Stomach smooth muscle (tissue), 2 donors: ENCODE measurements around the gene ASTN2.

Source experiments
- H3K27ac ChIP-seq: one replicate; pipeline ENCODE4 v1.7.0; 2013; ENCODE audit warnings: mild to moderate bottlenecking, low read length, inconsistent platforms
- H3K27me3 ChIP-seq, 2 donors: one replicate each; pipeline ENCODE4 v1.7.0; 2013; ENCODE audit warnings: low read length in 2 of 2; ENCODE audit not compliant: insufficient read depth in 2 of 2, control insufficient read depth in 1 of 2
- H3K36me3 ChIP-seq, 2 donors: one replicate each; pipeline ENCODE4 v1.7.0; 2013; ENCODE audit warnings: low read length in 2 of 2; ENCODE audit not compliant: control insufficient read depth in 2 of 2, insufficient read depth in 2 of 2
- H3K4me1 ChIP-seq: one replicate; pipeline ENCODE4 v1.7.0; 2013; ENCODE audit warnings: low read length; ENCODE audit not compliant: control insufficient read depth, insufficient read depth
- H3K4me3 ChIP-seq, 2 donors: one replicate each; pipeline ENCODE4 v1.7.0; 2013; ENCODE audit warnings: low read length in 2 of 2
- H3K9ac ChIP-seq, 2 donors: one replicate each; pipeline ENCODE4 v1.7.0; 2013; ENCODE audit warnings: low read length in 2 of 2, mild to moderate bottlenecking in 1 of 2
- H3K9me3 ChIP-seq, 2 donors: one replicate each; pipeline ENCODE4 v1.7.0; 2013; ENCODE audit warnings: low read length in 2 of 2; ENCODE audit not compliant: control insufficient read depth in 2 of 2
- donor health status: healthy.
- donor health status: Pancreatic carcinoma.

ASTN2 gene

DNA sequence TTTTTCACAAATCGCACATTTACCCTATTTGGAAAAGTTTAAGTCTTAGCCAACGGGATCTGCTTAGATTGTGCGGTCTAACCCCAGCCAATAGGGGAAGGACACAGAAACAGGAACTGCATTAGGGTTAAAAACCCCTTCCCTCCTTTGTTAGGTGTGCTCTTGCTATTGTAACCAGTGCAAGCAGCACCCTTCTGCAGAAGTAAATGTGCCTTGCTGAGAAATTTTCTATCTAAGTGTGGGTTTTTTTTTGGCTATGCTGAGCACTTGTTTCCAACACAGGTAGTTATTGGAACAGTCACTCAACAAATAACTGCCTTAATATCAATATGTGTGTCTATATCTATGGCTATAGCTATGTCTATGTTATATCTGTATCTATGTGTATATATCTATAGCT, 537.8 kb downstream of the ASTN2 start:
- Histone ChIP-seq H3K27me3 (peaks cover 0 to 2% of the 10 kb centered on the region in 2 donors), H3K9me3 (peaks cover 10 to 14% of the 10 kb centered on the region in 2 donors), H3K27ac (no peak overlapping the region), H3K36me3 (no peaks in the 10 kb centered on the region), H3K9ac (no peak overlapping the region), H3K4me1 (no peaks in the 10 kb centered on the region), H3K4me3 (no peak overlapping the region)

DNA sequence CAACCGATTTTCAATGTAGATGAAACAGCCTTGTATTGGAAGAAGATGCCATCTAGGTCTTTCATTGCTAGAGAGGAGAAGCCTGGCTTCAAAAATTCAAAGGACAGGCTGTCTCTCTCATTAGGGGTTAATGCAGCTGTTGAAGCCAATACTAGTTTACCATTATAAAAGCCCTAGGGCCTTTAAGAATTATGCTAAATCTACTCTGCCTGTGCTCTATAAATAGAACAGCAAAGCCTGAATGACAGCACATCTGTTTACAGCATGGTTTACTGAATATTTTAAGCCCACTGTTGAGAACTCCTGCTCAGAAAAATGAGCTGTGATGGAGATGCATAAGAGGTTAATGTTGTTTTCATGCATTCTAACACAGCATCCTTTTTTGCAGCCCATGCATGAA, 539.3 kb downstream of the ASTN2 start:
- Histone ChIP-seq H3K27ac (no peak overlapping the region), H3K9ac (no peak overlapping the region), H3K36me3 (no peaks in the 10 kb centered on the region), H3K27me3 (peaks cover 0 to 2% of the 10 kb centered on the region in 2 donors), H3K4me1 (no peaks in the 10 kb centered on the region), H3K9me3 (peaks cover 10 to 14% of the 10 kb centered on the region in 2 donors), H3K4me3 (no peak overlapping the region)

DNA sequence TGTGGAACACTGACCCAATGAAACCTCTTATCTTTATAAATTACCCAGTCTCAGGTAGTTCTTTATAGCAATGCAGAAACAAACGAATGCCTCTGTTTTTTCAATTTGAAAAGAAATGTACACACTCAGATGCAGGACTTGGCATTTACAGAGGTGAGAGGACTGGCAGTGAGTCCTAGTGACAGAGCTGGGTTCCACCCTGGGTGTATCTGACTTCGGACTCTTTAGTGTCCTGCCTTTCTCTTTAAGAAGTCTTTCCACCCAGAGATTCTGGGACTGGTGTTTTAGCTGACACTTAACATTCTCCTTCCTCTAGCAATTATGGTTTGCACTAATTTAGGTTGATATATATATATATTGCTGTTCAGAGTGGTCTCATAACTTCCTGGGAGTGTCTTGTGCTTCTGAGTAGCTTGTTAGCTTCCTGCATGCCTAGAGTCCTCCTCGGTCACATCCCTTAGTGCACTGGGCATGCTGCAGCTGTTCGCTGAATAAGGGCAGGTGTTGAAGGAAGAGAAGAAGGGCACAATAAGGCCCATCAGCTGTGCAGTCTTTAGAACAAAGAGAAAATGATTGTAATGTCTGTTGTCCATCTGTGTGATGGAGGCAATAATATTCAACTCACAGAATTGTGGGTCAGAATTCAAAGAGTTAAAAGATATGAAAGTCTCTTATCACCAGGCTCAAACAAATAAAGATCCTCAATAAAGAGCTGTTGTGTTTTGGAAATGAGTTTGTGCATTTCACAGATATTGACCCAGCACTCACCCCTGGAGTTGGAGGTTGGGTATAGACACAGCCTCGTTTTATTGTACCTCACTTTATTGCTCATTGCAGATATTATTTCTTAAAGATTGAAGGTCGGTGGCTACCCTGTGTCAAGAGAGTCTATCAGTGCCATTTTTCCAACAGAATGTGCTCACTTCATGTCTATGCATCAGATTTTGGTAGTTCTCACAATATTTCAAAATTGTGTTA, 540.6 kb downstream of the ASTN2 start:
- Histone ChIP-seq H3K9me3 (peaks cover 10 to 14% of the 10 kb centered on the region in 2 donors), H3K27me3 (peaks cover 0 to 2% of the 10 kb centered on the region in 2 donors), H3K4me1 (no peaks in the 10 kb centered on the region), H3K9ac (no peak overlapping the region), H3K36me3 (no peaks in the 10 kb centered on the region), H3K4me3 (no peak overlapping the region), H3K27ac (no peak overlapping the region)

DNA sequence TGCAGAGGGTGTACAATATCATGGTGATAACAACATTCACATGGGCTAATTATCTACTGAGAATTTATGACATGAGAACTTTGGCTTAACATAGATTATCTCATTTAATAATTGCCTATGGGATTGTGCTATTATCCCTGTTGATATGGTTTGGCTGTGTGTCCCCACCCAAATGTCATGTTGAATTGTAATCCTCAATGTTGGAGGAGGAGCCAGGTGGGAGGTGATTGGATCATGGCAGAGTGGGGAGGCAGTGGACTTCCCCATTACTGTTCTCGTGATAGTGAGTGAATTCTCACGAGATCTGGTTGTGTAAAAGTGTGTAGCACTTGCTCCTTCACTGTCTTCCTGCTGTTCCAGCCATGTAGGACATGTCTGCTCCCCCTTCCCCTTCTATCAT, 541.4 kb downstream of the ASTN2 start:
- Histone ChIP-seq H3K36me3 (no peaks in the 10 kb centered on the region), H3K27ac (no peak overlapping the region), H3K9me3 (peaks cover 10 to 12% of the 10 kb centered on the region in 2 donors), H3K27me3 (peaks cover 0 to 2% of the 10 kb centered on the region in 2 donors), H3K4me3 (no peak overlapping the region), H3K4me1 (no peaks in the 10 kb centered on the region), H3K9ac (no peak overlapping the region)

DNA sequence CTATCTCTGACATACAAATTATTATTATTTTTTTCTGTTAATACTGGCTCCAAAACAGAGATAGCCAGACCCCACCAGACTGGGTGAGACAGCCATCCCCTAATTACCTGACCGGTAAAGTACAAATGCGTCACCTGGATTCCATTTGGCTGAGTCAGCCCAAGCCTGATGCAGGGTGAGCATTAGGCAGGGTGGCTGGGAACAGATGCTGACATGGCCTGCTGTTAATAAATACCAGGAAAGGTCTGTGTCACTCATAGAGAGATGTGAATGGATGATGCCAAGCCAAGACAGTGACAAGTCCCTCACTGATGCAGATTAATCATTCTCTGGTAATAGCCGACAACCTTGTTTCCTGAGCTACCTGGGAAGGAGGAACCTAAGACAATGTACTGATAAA, 544.3 kb downstream of the ASTN2 start:
- peaks cover 0 to 2% of the 10 kb centered on the region in 2 donors for H3K27me3 ChIP-seq
- no peaks in the 10 kb centered on the region for H3K9me3 ChIP-seq
- no peak overlapping the region for H3K27ac ChIP-seq
- H3K4me3 ChIP-seq = no peak overlapping the region
- H3K9ac ChIP-seq = no peak overlapping the region
- no peaks in the 10 kb centered on the region for H3K36me3 ChIP-seq
- H3K4me1 ChIP-seq = no peaks in the 10 kb centered on the region

DNA sequence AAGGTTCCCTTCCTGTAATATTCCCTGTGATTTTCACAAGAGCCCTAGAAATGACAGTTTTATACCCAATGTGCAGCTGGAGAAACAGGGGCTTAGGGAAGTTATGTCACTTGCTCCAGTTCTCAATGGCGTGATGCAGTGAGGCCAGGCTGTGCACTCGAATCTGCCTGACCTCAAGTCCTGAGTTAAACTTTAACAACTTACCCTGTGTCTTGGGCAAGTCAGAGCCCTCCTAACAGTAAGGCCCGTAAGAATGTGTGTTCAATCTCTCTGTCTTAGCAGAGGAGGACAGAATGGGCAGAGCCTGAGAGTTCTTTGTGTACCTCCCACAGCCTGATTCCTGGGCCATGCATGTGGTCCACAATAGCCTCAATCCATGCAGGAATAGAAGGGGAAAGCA, 546.7 kb downstream of the ASTN2 start:
- no peak overlapping the region for H3K4me3 ChIP-seq
- H3K27ac ChIP-seq = no peak overlapping the region
- H3K4me1 ChIP-seq = no peaks in the 10 kb centered on the region
- H3K27me3 ChIP-seq = peaks cover 0 to 2% of the 10 kb centered on the region in 2 donors
- H3K36me3 ChIP-seq = no peaks in the 10 kb centered on the region
- H3K9me3 ChIP-seq = no peaks in the 10 kb centered on the region
- no peak overlapping the region for H3K9ac ChIP-seq

DNA sequence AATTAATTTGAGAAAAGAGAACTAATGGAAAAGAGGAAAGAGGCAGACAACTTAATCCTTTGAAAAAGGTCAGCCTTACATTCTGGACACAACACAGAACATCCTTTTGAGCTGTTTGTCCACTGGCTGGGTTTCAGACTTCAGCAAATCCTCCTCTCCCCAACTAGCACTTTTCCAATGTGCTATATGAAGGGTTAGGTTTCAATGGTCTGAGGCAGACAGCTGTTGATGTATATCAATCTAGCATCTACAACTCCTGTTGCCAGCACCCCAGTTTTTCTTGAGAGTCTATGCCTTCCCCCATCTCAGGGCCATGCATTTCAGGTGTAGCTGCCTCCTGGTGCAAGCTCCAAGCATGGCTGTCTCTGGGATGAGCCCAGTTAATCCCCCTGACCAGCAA, 553.5 kb downstream of the ASTN2 start:
- no peaks in the 10 kb centered on the region for H3K9me3 ChIP-seq
- no peak overlapping the region for H3K27ac ChIP-seq
- H3K27me3 ChIP-seq = no peaks in the 10 kb centered on the region
- no peaks in the 10 kb centered on the region for H3K4me1 ChIP-seq
- no peak overlapping the region for H3K9ac ChIP-seq
- no peaks in the 10 kb centered on the region for H3K36me3 ChIP-seq
- H3K4me3 ChIP-seq = no peak overlapping the region

DNA sequence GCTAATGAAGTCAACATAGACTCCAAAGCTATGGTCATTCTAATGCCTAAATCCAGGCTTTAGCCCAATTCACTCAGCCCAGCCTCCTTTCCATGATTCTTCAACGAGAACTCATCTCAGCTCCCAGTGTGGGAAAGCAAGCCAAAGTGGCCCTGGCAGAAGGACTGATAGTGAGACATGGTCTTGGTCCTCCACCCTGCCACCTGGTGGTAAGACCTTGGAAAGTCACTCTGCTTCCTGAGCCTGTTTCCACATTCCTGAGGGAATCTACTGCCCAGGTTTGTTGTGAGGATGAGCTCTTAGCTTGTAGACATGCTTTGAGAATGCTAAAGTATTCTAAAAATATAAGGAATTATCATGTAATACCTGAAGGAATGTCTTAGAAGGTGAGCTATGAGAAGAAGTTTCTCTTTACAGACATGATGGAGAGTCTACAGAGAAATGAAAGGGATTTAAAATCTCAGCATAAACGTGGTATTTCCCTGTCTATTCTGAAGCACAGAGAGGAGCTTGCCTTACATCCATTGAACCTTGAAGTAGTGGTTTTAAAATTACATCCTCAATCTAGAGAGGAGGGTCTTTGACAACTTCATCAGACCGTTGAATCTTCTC, 554.2 kb downstream of the ASTN2 start:
- Histone ChIP-seq H3K36me3 (no peaks in the 10 kb centered on the region), H3K9ac (no peak overlapping the region), H3K4me1 (no peaks in the 10 kb centered on the region), H3K4me3 (no peak overlapping the region), H3K27ac (no peak overlapping the region), H3K9me3 (no peaks in the 10 kb centered on the region), H3K27me3 (no peaks in the 10 kb centered on the region)

DNA sequence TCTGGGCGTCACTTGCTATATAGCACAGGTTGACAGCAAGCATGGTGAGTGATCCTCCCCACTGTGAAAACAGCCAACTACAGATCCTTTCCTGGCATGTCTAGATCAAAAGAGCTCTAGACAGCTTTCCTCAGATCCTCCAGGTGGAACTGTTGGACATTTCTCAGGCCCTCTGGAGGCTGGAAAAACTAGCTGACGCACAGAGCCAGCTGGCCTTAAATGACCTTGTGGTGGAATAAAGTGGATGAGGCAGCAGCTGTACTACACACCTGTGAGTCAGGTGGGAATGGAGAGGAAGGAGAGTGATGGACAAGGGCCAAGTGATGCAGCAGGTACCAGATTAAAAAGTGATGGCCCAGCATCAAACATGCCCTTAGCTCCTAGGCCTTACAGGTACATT, 555.1 kb downstream of the ASTN2 start:
- no peaks in the 10 kb centered on the region for H3K27me3 ChIP-seq

DNA sequence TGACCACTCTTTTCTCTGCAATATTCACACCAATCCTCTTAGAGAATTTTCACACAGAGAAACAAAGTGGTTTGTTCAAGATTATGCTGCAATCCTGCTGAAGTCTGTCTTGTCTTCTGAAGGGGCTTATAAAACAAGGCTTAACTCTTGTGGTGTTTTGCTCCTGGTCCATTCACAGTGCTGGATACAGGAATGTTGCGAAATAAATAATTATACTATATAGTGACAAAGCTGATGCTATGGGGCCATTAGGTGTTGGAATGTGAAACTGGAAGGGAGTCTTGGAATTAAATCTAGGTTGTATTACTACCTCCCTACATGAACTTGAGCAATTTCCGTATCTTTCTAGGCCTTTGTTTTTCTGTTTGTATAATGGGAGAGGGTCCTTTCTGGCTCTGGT, 557.5 kb downstream of the ASTN2 start:
- no peak overlapping the region for H3K27ac ChIP-seq
- H3K27me3 ChIP-seq = no peaks in the 10 kb centered on the region
- no peak overlapping the region for H3K4me3 ChIP-seq
- no peaks in the 10 kb centered on the region for H3K9me3 ChIP-seq
- H3K36me3 ChIP-seq = no peaks in the 10 kb centered on the region
- no peaks in the 10 kb centered on the region for H3K4me1 ChIP-seq
- H3K9ac ChIP-seq = no peak overlapping the region

More for the DNA sequence above, 555.1 kb downstream of the ASTN2 start:
- no peak overlapping the region for H3K27ac ChIP-seq
- no peak overlapping the region for H3K9ac ChIP-seq
- no peak overlapping the region for H3K4me3 ChIP-seq
- H3K4me1 ChIP-seq = no peaks in the 10 kb centered on the region
- no peaks in the 10 kb centered on the region for H3K36me3 ChIP-seq
- no peaks in the 10 kb centered on the region for H3K9me3 ChIP-seq
